SK-N-SH treated with all-trans-retinoic acid at 6 μM for 48 hours (cell line): ENCODE measurements around the gene IFT43.

Experiments
- BACH2 ChIP-seq: fragments of 250-450 bp; sonication (Bioruptor Pico); IDR thresholded peaks from 2 replicates; pipeline ENCODE4 v1.9.0; 2021; ENCODE audit warnings: mild to moderate bottlenecking, borderline replicate concordance
- OSR1 ChIP-seq: fragments of 250-450 bp; sonication (Bioruptor Pico); IDR thresholded peaks from 2 replicates; pipeline ENCODE4 v1.8.0; 2022; ENCODE audit warnings: moderate library complexity, mild to moderate bottlenecking, inconsistent platforms
- PATZ1 ChIP-seq: fragments of 250-450 bp; sonication (Bioruptor Pico); IDR thresholded peaks from 2 replicates; pipeline ENCODE4 v1.8.0; 2020; ENCODE audit warnings: mild to moderate bottlenecking, moderate library complexity, borderline replicate concordance
- RARB ChIP-seq: fragments of 250-450 bp; sonication (Bioruptor Pico); IDR thresholded peaks from 2 replicates; pipeline ENCODE4 v1.8.0; 2021; ENCODE audit warnings: mild to moderate bottlenecking, moderate library complexity
- TCF4 ChIP-seq: fragments of 250-450 bp; sonication (Bioruptor Pico); IDR thresholded peaks from 2 replicates; pipeline ENCODE4 v1.8.0; 2021; ENCODE audit warnings: mild to moderate bottlenecking, moderate library complexity, borderline replicate concordance

- no peak for TF ChIP-seq OSR1 (CRISPR knock-in tag)
- TF ChIP-seq PATZ1 (CRISPR knock-in tag), result no peak
- no peak for TF ChIP-seq BACH2 (CRISPR knock-in tag)
- TF ChIP-seq TCF4 (CRISPR knock-in tag), result no peak
- TF ChIP-seq RARB (CRISPR knock-in tag), result no peak
Measured at GRCh38 chr14:76015191-76015590, 29.6 kb downstream of the IFT43 start.
